ENCODE results near the gene DSTYK.

Gene DSTYK

GRCh38 chr1:205121660-205122488, 89.6 kb downstream of the DSTYK start, which contains the start of gene RBBP5 (continued):
- TF ChIP-seq ZNF362 (tag by site-specific recombination; IDR thresholded peaks at IDR 0.05), result no peak
- TF ChIP-seq ZNF350 (tag by site-specific recombination; IDR thresholded peaks at IDR 0.05), result no peak
- TF ChIP-seq OSR2 (tag by site-specific recombination; IDR thresholded peaks at IDR 0.05), result peak; percentile 54; the same call in 1 of the 2 replicates
- TF ChIP-seq ZNF530 (tag by site-specific recombination; IDR thresholded peaks at IDR 0.05; ENCODE audit: low read depth), result no peak
- TF ChIP-seq ZNF560 (tag by site-specific recombination; IDR thresholded peaks at IDR 0.05; ENCODE audit: borderline replicate concordance), result no peak
- peak; percentile 78 for TF ChIP-seq SCRT2 (tag by site-specific recombination; IDR thresholded peaks at IDR 0.05)
- no peak for TF ChIP-seq ZSCAN16 (tag by site-specific recombination; IDR thresholded peaks at IDR 0.05)
- peak; percentile 92 for TF ChIP-seq ZNF664 (tag by site-specific recombination; IDR thresholded peaks at IDR 0.05)
- 0 out of 2 replicates have a peak, but pooled peaks have one; percentile 55 for TF ChIP-seq ZNF792 (tag by site-specific recombination; IDR thresholded peaks at IDR 0.05)
- TF ChIP-seq INSM2 (tag by site-specific recombination; IDR thresholded peaks at IDR 0.05), result peak; percentile 92
- TF ChIP-seq ZFP41 (tag by site-specific recombination; IDR thresholded peaks at IDR 0.05; ENCODE audit: borderline replicate concordance), result 0 out of 2 replicates have a peak, but pooled peaks have one; percentile 79
- no peak for TF ChIP-seq ZNF426 (tag by site-specific recombination; IDR thresholded peaks at IDR 0.05)
- TF ChIP-seq IKZF3 (tag by site-specific recombination; IDR thresholded peaks at IDR 0.05), result peak; percentile 94
- no peak for TF ChIP-seq ZNF266 (tag by site-specific recombination; IDR thresholded peaks at IDR 0.05; ENCODE audit: low read depth)
- no peak for TF ChIP-seq ZNF311 (tag by site-specific recombination; IDR thresholded peaks at IDR 0.05; ENCODE audit: borderline replicate concordance)
- peak; percentile 41; the same call in 1 of the 2 replicates for TF ChIP-seq ZNF654 (tag by site-specific recombination; IDR thresholded peaks at IDR 0.05; ENCODE audit: low read depth)
- TF ChIP-seq ZNF76 (tag by site-specific recombination; IDR thresholded peaks at IDR 0.05; ENCODE audit: borderline replicate concordance, low read depth), result peak; percentile 89
- TF ChIP-seq ZNF398 (tag by site-specific recombination; IDR thresholded peaks at IDR 0.05), result no peak
- TF ChIP-seq ZNF23 (tag by site-specific recombination; IDR thresholded peaks at IDR 0.05; ENCODE audit: borderline replicate concordance), result no peak; the same call in 1 of the 2 replicates
- no peak for TF ChIP-seq ZNF747 (tag by site-specific recombination; IDR thresholded peaks at IDR 0.05)
- TF ChIP-seq REPIN1 (tag by site-specific recombination; IDR thresholded peaks at IDR 0.05; ENCODE audit: low read depth), result peak; percentile 98
- TF ChIP-seq TCF7L2 (IDR thresholded peaks at IDR 0.05; ENCODE audit: borderline replicate concordance, low read depth, low read length), result no peak
- peak; percentile 81 for TF ChIP-seq ZNF133 (tag by site-specific recombination; IDR thresholded peaks at IDR 0.05)
- peak; percentile 53; the same call in 1 of the 2 replicates for TF ChIP-seq KLF9 (tag by site-specific recombination; IDR thresholded peaks at IDR 0.05; ENCODE audit: low read depth)
- peak; percentile 73 for TF ChIP-seq EGR2 (tag by site-specific recombination; IDR thresholded peaks at IDR 0.05; ENCODE audit: low read depth)
- TF ChIP-seq ZNF157 (tag by site-specific recombination; IDR thresholded peaks at IDR 0.05), result no peak
- TF ChIP-seq ZNF785 (tag by site-specific recombination; IDR thresholded peaks at IDR 0.05), result peak; percentile 63; the same call in 1 of the 2 replicates
- TF ChIP-seq ZNF610 (tag by site-specific recombination; IDR thresholded peaks at IDR 0.05; ENCODE audit: borderline replicate concordance), result peak; percentile 69; the same call in 1 of the 2 replicates
- peak; percentile 83 for TF ChIP-seq TSHZ1 (tag by site-specific recombination; IDR thresholded peaks at IDR 0.05; ENCODE audit: borderline replicate concordance)

Measured in HEK293 (cell line).